Measurements from ENCODE around the gene AKR1C4. TPM values are rescaled to one million over a fixed set of nuclear protein-coding genes. Genes with fewer than 3 reads are reported as not detected.

Gene AKR1C4
- total RNA-seq, 1 donor from 2014 or later = not detected

GRCh38 chr10:5188358-5188757, 8.3 kb upstream of the AKR1C4 start:
- no peak for TF ChIP-seq CTCF (conservative IDR thresholded peaks at IDR 0.05)
- Mint-ChIP-seq H3K27ac (ENCODE audit: unreplicated experiment) (no peak overlapping the region), H3K4me1 (no peaks in the 10 kb centered on the region), H3K36me3 (ENCODE audit: low read depth) (no peaks in the 10 kb centered on the region), H3K9me3 (peaks cover 18% of the 10 kb centered on the region), H3K4me3 (no peak overlapping the region), H3K27me3 (ENCODE audit: low read depth) (no peaks in the 10 kb centered on the region)
- DNase-seq (ENCODE audit: low read depth, low spot score) = no peak

DNA sequence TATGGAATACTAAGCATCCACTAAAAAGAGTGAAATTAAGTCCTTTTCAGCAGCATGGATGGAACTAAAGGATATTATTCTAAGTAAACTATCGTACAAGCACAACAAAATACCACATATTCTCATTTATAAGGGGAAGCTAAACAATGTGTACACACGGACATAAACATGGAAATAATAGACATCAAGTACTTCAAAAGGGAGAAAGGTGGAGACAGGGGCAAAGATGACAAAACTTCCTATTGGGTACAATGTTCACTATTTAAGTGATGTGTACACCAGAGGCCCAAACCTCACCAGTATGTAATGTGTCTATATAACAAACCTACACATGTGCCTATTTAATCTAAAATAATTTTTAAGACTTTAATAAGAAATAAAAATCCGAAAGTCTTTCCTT, 2.2 kb upstream of the AKR1C4 start:
- no peak overlapping the region for H3K4me3 Mint-ChIP-seq
- H3K27ac Mint-ChIP-seq (ENCODE audit: unreplicated experiment) = no peak overlapping the region
- H3K27me3 Mint-ChIP-seq (ENCODE audit: low read depth) = no peaks in the 10 kb centered on the region
- no peaks in the 10 kb centered on the region for H3K4me1 Mint-ChIP-seq
- no peaks in the 10 kb centered on the region for H3K36me3 Mint-ChIP-seq (ENCODE audit: low read depth)
- no peak for TF ChIP-seq CTCF (conservative IDR thresholded peaks at IDR 0.05)
- DNase-seq (ENCODE audit: low read depth, low spot score) = no peak
- peaks cover 13% of the 10 kb centered on the region for H3K9me3 Mint-ChIP-seq

GRCh38 chr10:5195727-5196374, 786 bp upstream of the AKR1C4 start:
- H3K4me1 Mint-ChIP-seq = no peaks in the 10 kb centered on the region
- no peak overlapping the region for H3K27ac Mint-ChIP-seq (ENCODE audit: unreplicated experiment)
- no peaks in the 10 kb centered on the region for H3K36me3 Mint-ChIP-seq (ENCODE audit: low read depth)
- no peak for DNase-seq (ENCODE audit: low read depth, low spot score)
- no peaks in the 10 kb centered on the region for H3K27me3 Mint-ChIP-seq (ENCODE audit: low read depth)
- no peak overlapping the region for H3K4me3 Mint-ChIP-seq
- no peak for TF ChIP-seq CTCF (conservative IDR thresholded peaks at IDR 0.05)
- peaks cover 8% of the 10 kb centered on the region for H3K9me3 Mint-ChIP-seq

DNA sequence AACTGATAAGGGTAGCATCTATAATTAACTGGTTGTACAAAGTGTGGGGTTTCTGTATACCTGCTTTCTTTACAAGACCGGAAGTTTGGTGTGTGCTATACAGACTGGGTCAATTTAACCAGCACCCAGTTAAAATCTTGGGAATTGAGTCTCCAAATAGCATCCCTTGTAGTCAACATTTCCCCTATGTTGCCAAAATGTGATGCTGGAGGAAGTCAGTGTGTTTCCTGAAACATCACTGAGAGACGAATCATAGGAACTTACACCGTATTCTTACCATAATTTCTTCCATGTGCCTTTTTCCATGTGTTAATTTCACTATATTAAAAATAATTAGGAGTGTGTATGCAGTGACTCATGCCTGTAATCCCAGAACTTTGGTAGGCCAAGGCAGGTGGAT, 1.7 kb downstream of the AKR1C4 start:
- H3K4me1 Mint-ChIP-seq = no peaks in the 10 kb centered on the region
- no peak for TF ChIP-seq CTCF (conservative IDR thresholded peaks at IDR 0.05)
- no peak overlapping the region for H3K27ac Mint-ChIP-seq (ENCODE audit: unreplicated experiment)
- H3K4me3 Mint-ChIP-seq = no peak overlapping the region
- H3K36me3 Mint-ChIP-seq (ENCODE audit: low read depth) = peaks cover 5% of the 10 kb centered on the region
- peaks cover 11% of the 10 kb centered on the region for H3K9me3 Mint-ChIP-seq
- no peaks in the 10 kb centered on the region for H3K27me3 Mint-ChIP-seq (ENCODE audit: low read depth)
- DNase-seq (ENCODE audit: low read depth, low spot score) = no peak

DNA sequence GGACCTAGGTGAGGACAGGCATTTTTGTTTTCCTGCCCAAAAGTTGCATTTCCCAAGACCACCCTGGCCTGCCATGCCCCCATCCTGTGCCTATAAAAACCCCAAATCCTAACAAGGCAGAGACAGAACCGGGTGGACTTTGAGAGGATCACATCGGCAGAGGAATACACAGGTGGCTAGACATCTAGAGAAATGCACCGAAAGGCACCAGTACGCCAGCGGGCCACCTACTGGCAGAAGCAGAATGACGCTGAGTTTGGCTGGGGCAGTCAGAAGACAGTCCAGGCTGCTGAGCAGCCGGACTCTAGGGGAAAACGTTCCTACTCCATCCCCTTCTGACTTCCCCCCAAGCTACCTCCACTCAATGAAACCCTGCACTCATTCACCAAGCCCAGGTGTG, 2.8 kb downstream of the AKR1C4 start:
- Mint-ChIP-seq H3K27ac (ENCODE audit: unreplicated experiment) (no peak overlapping the region), H3K27me3 (ENCODE audit: low read depth) (no peaks in the 10 kb centered on the region), H3K4me3 (no peak overlapping the region), H3K9me3 (peaks cover 15% of the 10 kb centered on the region), H3K4me1 (no peaks in the 10 kb centered on the region), H3K36me3 (ENCODE audit: low read depth) (peaks cover 5% of the 10 kb centered on the region)
- no peak for DNase-seq (ENCODE audit: low read depth, low spot score)
- no peak for TF ChIP-seq CTCF (conservative IDR thresholded peaks at IDR 0.05)

Data from neural crest cell (in vitro differentiated cells).